Anterior cingulate cortex (tissue), 58 donors: Measurements from ENCODE around the gene GPC3.
A peak's percentile ranks its signal among the peaks of the same experiment; 100 is the strongest.
"Not testable (repeated sequence)": the region's sequence is repeated elsewhere in the genome, so short reads cannot be mapped to it uniquely, and the experiment has no call there.

Experiments used
- DNase-seq, 58 donors: peaks; one replicate each; lab custom pipeline; 2025; lab: John Stamatoyannopoulos, UW

GPC3 gene

GRCh38 chrX:133792198-133792953 is 193.0 kb downstream of the GPC3 start:
- DNase-seq: peak in 55 of 58 donors; percentile 1 to 89 (median 52)

GRCh38 chrX:133789829-133790228 is 195.6 kb downstream of the GPC3 start:
- no peak for DNase-seq

DNA sequence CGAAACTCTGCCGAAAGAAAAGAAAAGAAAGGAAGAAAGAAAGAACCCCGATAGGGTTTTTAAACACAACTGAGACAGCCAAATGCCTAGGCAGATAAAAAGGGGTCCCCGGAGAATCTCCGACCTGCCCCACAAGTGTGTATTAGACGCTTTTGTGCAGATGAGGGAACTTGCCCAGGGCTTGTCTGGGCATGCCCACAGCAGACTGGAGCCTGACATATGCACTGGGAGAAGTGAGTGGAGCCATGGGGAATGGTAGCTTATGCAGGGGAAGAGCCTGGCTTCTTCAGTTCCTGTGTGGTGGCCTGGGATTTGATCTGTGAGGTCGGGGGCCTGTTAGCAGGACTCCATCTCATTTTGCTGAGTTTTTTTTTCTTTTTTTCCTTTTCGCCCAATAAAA is 199.0 kb downstream of the GPC3 start:
- no peak for DNase-seq

DNA sequence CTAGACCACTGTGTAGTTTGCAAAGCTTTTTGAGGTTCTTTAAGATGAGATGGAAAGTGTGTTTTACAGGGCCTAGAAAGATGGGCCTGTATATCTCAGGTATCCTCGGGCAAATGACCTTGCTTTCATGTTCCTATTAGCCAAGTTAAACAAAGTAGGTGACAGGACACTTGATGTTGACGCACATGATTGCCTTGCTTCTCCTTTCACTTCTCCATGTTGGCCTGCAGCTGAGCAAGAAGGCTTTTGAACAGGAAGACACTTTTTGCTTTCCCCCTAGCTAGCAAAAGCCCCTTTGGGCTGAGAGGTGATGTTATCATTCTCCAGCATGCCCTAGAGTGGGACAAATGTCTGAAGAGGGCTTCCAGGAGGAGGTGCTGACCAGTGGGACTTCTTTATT is 202.1 kb downstream of the GPC3 start:
- no peak for DNase-seq

DNA sequence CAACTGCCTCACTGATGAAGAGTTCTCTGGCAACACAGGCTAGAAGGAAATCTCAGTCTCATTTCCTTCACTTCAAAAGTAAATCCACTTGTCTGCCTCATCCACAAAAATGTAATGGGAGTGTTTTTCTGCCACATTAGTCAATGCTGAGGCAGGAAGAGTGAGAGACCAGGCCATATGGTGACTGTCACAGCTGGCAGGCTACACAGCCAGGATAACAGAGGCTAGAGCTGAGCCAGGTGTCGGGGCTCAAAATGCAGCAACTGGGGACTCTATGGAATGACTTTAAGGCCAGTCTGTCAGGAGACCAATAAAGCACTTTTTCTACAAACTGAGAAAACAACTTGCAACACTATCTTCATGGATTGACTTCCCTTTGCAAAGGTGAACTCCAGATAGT is 204.2 kb downstream of the GPC3 start:
- DNase-seq: no peak

DNA sequence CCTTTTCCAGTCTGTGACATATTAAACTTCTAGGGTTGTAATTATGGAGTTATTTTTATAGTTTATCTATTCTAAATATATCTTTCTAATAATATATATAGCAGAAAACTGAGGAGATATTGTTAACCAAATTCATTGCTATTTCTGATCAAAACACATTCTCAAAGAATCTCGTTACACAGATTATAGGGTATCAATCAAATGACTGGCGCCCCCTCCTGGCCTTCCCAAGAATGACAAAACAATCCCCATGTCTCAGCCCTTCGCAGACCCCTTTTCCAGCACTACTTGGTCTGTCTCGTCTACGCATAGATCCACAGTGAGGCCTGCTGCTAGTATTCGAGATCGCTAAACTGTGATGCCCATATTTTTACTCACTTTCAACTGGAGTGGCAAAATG is 209.3 kb downstream of the GPC3 start:
- DNase-seq: peak in 8 of 58 donors; percentile 0 to 3 (median 0)

- DNase-seq: no peak
Observed at GRCh38 chrX:133774807-133775206, 210.6 kb downstream of the GPC3 start.

DNA sequence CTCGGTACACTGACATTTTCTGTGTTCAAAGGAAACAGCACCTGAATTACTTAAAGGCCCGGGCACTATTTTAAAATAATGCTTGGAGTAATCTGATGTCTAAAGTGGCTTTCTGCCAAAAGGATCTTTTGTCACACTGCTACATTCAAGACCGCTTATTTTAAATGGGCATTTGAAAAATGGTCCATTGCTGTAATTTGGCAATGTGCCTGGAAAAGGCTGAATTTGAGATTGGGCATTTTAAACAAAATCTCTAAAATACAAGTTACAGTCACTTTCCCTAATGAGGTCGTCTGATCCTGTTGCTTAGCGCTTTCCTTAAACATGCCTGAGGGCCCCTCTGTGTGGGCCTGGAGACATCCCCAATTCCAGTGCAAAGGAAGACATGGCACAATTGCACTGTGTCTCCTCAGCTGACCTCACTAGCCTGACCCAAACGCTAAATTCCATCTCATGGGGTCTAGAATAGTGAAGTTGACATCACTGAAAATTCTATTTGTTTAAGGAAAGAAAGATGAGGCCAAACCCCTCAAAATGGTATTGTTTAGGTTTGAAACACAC is 214.2 kb downstream of the GPC3 start:
- DNase-seq: peak in 1 of 58 donors; percentile 0

GRCh38 chrX:133762976-133763548 is 222.3 kb downstream of the GPC3 start:
- not testable (repeated sequence) for DNase-seq

DNA sequence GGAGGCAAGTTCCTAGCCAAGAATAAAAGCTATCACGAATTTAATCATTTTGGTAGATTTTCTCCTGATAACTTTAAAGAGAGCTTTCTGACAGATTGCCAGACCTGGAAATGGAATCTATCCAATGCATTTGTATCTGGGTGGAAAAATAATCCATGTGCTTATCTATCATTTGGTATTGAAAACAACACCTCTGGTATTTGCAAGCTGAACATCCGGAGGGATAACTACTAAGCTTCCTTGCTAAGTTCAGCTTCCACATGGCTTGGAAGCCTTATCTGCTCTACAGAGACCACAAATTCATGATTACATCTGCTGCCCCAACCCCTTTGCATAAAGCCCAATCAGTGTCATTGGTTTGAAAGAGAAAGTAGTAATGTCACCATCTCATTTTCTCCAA is 230.7 kb downstream of the GPC3 start:
- DNase-seq: no peak

DNA sequence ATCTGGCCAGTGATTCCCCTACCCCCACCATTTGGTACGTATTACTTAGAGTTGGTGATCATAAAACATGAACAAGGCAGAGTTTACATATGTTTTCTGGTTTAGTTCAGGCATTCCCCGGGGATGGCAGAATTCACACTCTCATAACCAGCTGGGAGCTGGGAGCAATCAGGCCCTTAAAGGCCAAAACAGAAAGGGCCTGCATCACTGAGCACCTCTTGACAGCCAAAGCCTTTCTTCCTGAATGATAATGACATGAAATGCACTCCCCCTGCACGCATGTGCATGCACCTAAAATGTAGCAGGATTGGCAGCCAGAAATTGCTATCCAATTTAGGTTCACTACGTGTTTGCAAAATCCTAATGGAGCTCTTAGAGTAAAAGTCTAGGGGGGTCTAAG is 235.4 kb downstream of the GPC3 start:
- DNase-seq: no peak

DNA sequence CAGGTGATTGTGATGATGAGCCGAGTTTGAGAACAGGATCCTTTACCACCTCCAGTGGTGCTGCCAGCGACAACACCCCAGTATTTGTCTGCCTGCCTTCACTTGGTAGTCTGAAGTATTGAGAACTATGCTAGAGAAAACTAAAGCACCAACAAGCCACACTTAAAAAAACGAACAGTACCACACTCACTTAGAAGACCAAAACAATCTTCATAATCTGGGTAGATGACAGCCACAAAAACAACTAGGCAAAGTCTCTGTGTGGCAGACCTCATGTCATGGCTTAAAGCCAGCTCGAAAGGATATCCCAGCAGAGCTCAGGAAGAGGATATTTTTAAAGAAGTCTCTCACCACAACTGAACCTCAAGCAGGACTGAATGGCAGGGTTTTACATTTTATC is 236.0 kb downstream of the GPC3 start:
- DNase-seq: no peak

DNA sequence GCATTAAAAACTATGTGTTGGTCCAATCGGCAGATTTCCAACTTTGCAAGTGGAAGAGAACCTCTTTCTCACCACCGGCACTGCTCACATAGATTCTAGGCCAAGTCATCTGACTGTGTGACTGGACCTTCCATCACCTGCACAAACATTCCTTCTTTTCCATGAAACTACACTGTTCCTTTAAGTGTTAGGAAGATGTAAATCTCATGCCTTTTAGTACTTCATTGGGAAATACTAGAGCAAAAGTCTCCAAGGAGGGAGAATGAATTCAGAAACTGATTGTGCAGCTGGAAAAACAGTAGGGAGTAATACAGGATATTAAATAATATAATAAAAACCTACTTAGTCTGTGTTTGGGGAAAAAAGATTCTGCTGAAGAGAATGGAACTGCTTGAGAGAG is 238.2 kb downstream of the GPC3 start:
- no peak for DNase-seq

DNA sequence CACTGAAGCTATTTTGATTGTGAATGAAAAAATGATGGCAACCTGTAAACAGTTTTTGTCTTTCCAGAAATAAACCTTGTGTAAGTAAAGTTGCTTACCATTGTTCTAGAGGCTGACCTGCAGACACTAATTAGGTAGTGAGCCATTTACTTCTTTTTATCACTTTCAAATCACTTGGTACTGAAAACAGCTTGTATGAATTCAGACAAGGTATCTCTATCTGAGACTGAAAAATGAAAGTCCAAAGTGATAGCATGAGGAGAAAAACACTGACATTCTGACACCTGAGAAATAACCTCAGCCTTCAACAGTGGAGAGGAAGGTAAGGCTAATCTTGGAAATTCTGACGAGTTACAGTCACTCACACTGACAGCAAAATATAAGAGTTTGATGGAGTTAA is 238.8 kb downstream of the GPC3 start:
- DNase-seq: no peak

DNA sequence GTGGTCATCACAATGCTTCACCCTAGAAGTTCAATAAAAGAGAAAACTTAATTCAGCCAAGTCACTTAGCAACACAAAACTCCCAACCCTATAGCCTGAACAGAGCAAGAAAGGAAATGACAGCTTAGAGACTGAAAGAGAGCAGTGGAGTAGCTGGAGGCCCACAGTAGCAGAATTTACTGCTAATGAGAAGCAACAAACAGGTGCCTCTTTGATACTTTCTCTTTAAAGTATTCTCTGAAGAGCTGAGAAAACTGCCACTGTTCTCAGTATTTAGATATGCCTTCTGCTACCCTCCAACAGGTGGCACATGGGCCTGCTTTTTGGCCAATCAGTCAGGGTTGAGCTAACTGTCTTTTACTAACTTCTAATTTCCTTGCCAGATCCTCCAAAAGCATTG is 240.0 kb downstream of the GPC3 start:
- DNase-seq: no peak

DNA sequence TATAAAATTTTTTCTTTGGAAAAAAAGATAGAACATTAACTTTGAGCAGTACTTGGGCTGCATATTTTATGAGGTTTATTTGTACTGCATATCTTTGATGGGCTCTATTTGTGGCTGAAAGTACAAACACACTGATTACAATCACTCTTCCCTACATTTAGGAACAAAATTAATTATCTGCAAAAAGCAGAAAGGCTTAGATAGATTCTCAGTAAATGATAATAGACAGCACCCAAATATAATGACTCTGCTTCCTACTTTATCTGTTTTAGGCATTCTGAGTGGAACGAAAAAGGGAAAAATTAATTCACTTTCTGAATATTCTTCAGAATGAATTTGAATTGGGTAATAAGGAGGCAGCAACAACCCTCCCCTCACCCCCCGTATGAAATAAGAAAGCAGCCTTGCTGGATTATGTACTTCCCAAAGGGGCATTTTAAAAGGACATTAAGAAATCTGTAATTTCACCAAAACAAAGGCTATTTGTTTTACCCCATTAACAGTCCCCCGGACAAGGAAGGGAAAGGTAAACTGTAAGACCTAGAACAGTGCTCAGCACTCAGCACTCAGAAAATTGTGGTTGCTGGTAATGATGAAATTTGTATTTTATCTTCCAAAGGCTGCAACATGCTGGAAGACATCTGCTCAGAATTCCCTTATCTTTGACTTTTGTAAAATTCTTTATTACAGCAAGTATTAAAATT is 242.6 kb downstream of the GPC3 start:
- DNase-seq: no peak

DNA sequence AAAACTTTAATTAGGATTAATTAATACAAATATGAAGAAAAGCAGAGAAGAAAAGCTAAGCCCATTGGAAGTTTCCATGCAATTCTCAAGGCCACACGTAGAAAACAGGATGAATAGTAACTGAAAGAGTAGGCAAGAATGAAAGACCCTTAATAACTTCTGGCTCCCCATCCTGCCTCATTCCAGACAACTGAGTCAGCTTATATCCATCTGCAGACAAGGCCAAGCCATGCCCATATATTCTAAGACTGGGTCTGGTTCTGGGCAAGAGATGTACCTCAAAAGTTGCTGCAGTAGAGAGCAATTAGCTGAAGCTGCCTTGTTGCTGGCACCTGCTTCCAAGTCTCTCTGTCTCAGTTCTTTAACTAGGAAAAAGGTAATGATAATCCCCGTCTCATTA is 244.1 kb downstream of the GPC3 start:
- DNase-seq: no peak

GRCh38 chrX:133726642-133727041 is 258.8 kb downstream of the GPC3 start:
- no peak for DNase-seq

- DNase-seq: no peak
Observed at GRCh38 chrX:133726211-133726630, 259.2 kb downstream of the GPC3 start.

GRCh38 chrX:133723930-133724329 is 261.5 kb downstream of the GPC3 start:
- no peak for DNase-seq

DNA sequence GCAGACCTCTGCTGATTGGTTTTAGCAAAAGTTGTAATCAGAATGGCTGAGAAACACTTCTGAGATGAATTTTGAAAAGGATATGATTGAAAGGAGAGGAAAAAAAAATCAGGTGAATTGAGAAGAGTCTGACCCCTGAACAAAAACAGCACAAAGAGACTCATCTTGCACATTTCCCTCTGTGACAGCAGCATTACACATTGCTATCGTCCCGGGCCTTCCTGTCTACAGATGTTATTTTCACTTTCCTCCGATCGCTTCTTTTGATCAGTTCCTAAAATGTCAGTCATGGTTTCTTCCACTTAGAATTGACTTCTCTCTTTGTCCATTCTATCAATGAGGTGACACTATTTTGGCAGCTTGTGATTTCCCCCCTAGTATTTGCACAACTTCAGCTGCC is 262.6 kb downstream of the GPC3 start:
- DNase-seq: no peak
